HG03175 (cell line): ENCODE measurements around the gene FPR2.

Experiments used
- ATAC-seq: cut with Tn5 transposase; IDR thresholded peaks from one replicate; pipeline ENCODE4 v1.9.1; 2021; ENCODE audit warnings: mild to moderate bottlenecking, moderate library complexity; ENCODE audit not compliant: unreplicated experiment

Gene FPR2

DNA sequence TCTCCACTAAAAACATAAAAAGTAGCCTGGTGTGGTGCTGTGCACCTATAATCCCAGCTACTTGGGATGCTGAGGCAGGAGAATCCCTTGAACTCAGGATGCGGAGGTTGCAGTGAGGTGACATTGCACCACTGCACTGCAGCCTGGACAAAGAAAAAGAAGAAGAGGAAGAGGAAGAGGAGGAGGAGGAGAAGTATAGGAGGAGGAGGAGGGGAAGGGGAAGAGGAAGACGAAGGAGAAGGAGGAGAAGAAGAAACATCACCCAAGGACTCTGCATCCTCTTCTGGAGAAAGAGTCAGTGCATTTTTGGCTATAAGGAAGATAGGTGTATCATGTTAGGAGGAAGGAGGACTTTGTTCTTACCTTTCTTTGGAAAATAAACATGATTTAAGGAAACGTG lies 21.0 kb downstream of the FPR2 start:
- ATAC-seq, result no peak

DNA sequence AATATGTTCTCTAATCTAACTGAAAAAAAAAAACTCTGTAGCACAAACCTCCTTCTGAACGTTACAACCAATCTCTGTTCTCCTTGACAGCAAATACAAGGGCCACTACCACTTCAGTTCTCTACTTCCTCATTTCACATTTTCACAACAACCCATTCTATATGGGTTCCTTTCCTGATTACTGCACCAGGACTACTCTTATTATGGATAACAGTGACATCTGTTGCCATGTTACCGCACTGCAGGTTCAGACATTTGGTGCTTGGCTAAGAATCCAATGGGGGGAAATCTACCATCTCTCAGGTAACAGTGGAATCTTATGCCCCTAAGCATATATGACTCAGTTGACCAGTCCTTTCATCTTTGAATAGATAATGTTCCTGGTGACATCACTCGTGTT lies 22.4 kb downstream of the FPR2 start:
- ATAC-seq, result no peak

GRCh38 chr19:51784109-51784785 lies 23.3 kb downstream of the FPR2 start:
- no peak for ATAC-seq

DNA sequence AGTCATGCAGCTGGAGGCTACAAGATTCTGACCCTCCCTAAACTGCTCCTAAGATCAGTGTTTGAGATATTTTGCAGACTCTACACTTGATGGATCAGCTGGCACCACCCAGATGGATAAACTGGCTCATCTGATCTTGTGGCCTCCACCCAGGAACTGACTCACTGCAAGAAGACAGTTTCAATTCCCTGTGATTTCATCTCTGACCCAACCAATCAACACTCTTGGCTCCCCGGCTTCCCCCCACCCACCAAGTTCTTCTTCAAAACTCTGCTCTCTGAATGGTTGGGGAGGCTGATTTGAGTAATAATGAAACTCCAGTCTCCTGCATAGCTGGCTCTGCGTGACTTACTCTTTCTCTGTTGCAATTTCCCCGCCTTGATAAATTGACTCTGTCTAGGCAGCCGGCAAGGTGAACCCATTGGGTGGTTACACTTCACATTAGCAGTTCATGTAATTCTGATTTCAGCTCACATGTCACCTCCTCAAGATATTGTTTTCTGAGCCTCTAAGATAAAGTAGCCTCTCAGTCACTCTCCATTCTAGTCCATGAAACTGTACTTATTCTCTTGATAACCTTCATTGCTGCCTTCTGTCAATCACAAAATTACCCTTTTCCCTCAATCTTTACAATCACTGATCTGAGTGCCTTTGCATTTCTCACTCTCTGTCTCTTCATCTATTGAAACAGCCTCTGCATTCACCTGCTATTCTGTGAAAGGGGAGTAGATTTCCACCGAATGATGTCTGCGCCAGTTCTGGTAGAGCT lies 24.1 kb downstream of the FPR2 start:
- ATAC-seq, result no peak

- no peak for ATAC-seq
Measured at GRCh38 chr19:51786646-51787494, 25.9 kb downstream of the FPR2 start.

- ATAC-seq, result no peak
Measured at GRCh38 chr19:51788029-51788428, 27.0 kb downstream of the FPR2 start.

GRCh38 chr19:51789061-51789795 lies 28.2 kb downstream of the FPR2 start:
- no peak for ATAC-seq

- no peak for ATAC-seq
Measured at GRCh38 chr19:51792932-51793331, 32.0 kb downstream of the FPR2 start.

GRCh38 chr19:51793994-51794393 lies 33.0 kb downstream of the FPR2 start:
- ATAC-seq, result no peak

GRCh38 chr19:51794885-51795490 lies 34.0 kb downstream of the FPR2 start, which contains the start of gene FPR3:
FPR3 (plus strand) TSS chr19:51795157; CDS start chr19:51823749, 28,592 bp downstream.
- no peak for ATAC-seq

- ATAC-seq, result no peak
Measured at GRCh38 chr19:51796195-51796679, 35.3 kb downstream of the FPR2 start.

DNA sequence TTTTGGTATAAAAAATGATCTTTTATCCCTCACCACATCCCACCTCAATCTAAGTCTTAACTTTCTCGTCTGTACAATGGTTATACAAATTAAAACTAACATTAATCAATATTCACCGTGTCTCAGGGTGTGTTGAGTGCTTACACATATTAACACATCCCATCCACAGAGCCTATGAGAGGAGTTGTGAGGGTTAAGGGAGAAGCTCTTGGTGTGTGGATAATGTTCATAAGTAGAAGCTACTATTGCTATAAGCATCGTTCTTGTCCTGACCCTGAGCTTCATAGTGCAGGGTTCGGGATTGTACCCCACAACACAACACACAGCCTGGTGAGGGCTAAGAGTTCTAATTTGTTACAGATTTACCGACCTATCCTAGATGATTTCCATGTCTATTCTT lies 36.5 kb downstream of the FPR2 start:
- no peak for ATAC-seq

DNA sequence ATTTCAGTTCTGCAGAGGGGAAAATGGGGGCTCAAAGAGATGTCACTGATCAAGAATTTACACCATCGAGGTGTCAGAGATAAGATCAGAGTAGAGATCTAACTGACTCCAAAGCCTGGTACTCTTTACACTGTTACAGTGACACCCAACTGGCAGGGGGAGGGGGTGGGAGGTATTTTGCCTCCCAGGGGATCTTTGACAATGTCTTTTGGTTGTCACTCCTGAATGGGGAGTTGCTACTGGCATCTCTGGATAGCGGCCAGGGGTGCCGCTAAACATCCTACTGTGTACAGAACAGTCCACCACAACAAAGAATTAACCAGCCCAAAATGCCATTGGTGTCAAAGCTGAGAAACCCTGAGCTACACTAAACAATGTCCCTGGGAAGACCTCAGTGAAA lies 37.1 kb downstream of the FPR2 start:
- ATAC-seq, result no peak

GRCh38 chr19:51799034-51799773 lies 38.2 kb downstream of the FPR2 start:
- ATAC-seq, result no peak

DNA sequence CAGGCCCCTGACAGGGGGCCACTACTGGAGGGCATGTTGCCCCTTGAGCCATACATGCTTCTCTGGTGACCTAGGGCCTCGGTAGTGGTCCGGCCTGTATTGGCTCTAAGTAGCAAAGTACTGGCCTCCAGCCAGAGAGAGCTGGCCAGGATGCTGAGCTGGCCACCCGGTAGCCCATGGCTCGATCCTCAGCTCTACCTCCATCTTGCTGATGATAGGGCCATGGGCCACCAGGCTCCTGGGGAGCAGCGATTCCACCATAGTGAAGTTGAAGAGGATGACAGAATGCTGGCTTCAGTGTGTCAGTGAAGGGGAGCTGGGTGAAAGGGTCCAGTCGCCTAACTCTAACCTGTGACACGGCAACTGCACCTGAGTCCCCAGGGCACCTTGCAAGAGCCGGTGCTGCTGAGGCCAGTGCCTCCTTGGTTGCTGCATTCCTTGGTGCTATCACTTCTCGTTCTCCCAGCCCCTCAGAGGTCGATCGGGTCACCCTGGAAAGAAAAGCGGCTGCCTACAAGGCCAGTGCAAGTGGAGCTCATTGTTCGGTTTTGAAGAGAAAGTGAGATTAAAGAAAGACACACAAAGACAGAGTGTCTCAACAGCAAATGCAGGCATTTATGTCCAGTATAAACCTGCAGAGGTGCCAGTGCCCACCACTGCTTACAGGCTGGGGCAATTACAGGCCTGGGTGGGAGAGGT lies 38.9 kb downstream of the FPR2 start:
- ATAC-seq, result no peak

DNA sequence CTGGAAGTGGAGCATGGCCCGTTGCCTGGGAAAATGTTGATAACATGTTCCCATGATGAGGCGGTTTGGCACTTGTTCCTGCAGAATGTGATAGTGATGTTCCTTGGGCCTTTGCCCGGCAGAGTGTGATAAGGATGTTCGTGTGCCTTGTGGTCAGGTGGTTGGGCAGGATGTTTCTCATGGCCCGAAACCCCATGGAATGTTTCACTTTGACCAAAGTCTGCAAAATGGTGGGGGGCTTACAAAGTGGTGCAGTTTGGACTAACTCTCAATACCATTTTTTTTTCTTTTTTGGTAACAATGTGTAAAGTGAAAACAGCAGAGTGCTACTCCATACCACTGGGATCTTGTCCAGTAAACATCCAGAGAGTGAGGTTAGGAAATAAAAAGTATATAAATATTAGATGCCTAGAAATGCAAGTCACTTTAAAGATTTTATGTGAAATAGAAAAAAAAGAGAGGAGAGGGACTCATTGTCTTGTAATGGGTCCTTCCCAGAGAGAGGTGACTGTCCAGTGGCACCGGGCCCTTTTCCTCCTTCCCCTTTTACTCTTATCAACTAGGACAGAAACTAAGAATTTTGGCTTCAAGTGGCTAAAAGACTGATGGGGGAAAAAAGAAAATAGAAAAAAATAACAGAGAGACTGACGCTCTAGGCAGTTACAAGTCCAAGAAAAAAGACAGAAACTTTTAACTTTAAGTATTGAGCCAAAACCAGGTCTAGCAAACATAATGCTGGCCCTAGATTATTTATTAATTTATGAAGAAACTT lies 39.7 kb downstream of the FPR2 start:
- ATAC-seq, result no peak

- no peak for ATAC-seq
Measured at GRCh38 chr19:51802775-51803174, 41.8 kb downstream of the FPR2 start.

DNA sequence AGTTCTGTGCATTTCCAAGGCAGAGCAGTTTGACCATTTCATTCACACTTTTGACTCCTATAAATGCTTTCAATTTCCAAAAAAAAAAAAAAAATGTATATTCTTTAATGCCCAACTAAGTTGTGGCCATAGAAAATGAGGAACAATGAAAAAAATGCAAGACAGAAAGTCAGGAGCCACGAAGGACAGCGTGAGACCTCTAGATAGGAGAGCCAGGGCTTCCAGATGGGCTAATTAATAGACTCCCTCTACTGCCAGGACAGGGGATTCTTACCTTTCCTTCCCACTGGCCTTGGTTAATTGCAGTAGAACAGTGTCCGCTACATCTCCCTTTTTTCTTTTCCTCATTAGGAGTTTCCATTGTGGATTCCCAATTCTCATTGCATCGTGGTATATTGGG lies 42.5 kb downstream of the FPR2 start:
- no peak for ATAC-seq
